NCI-H1092 (cell line): ENCODE measurements around the gene KLHL40.

Experiments
- DNase-seq: peaks from one replicate; lab custom pipeline; 2025; lab: John Stamatoyannopoulos, UW

KLHL40 gene

GRCh38 chr3:42685363-42685881, at the start of gene KLHL40:
KLHL40 (plus strand) TSS chr3:42685537; CDS start chr3:42685619, 82 bp downstream.
- no peak for DNase-seq

- DNase-seq: no peak
These were observed 48.3 kb upstream of the KLHL40 start for GRCh38 chr3:42637001-42637400.

- DNase-seq: no peak
These were observed 46.9 kb upstream of the KLHL40 start for GRCh38 chr3:42638339-42638842.

GRCh38 chr3:42639192-42639591, 46.1 kb upstream of the KLHL40 start:
- no peak for DNase-seq

- DNase-seq: no peak
These were observed 45.2 kb upstream of the KLHL40 start for GRCh38 chr3:42640129-42640528.

- DNase-seq: no peak
These were observed 44.5 kb upstream of the KLHL40 start for GRCh38 chr3:42640771-42641370.

GRCh38 chr3:42647821-42648459, 37.4 kb upstream of the KLHL40 start:
- no peak for DNase-seq

- no peak for DNase-seq
These were observed 36.3 kb upstream of the KLHL40 start for GRCh38 chr3:42649006-42649405.

GRCh38 chr3:42649783-42650182, 35.6 kb upstream of the KLHL40 start:
- DNase-seq: no peak

GRCh38 chr3:42651248-42652091, 33.9 kb upstream of the KLHL40 start:
- no peak for DNase-seq

GRCh38 chr3:42652251-42652610, 33.1 kb upstream of the KLHL40 start:
- no peak for DNase-seq

GRCh38 chr3:42652611-42653302, 32.6 kb upstream of the KLHL40 start:
- no peak for DNase-seq

- no peak for DNase-seq
These were observed 32.1 kb upstream of the KLHL40 start for GRCh38 chr3:42653303-42653559.

GRCh38 chr3:42653560-42654330, 31.6 kb upstream of the KLHL40 start, which contains the start of gene ZBTB47:
ZBTB47 (plus strand) TSS chr3:42653697; CDS start chr3:42658356, 4,659 bp downstream.
- no peak for DNase-seq

- DNase-seq: no peak
These were observed 30.8 kb upstream of the KLHL40 start for GRCh38 chr3:42654331-42655201.

- no peak for DNase-seq
These were observed 29.9 kb upstream of the KLHL40 start for GRCh38 chr3:42655331-42655888.

GRCh38 chr3:42655980-42656679, 29.2 kb upstream of the KLHL40 start:
- DNase-seq: no peak

GRCh38 chr3:42656680-42657610, 28.4 kb upstream of the KLHL40 start:
- DNase-seq: no peak
